GM12892 (cell line): ENCODE data around the gene TRPM3.

Source experiments
- DNase-seq: peaks from one replicate; pipeline ENCODE4 v3.0.0; 2011; ENCODE audit not compliant: insufficient read length
- FAIRE-seq: peaks from 2 replicates; lab custom pipeline; 2011; peaks lifted over from hg19 to GRCh38; lab: Jason Lieb, UNC
- POLR2A ChIP-seq: IDR thresholded peaks from 2 replicates; pipeline ENCODE4 v1.6.1; 2011; ENCODE audit warnings: low read depth, low read length, control low read depth
- POLR2AphosphoS5 ChIP-seq: IDR thresholded peaks from 2 replicates; pipeline ENCODE4 v1.6.1; 2011; ENCODE audit warnings: low read depth, low read length, control low read depth
- TAF1 ChIP-seq: IDR thresholded peaks from 2 replicates; pipeline ENCODE4 v1.6.1; 2011; ENCODE audit warnings: low read depth, mild to moderate bottlenecking, control low read depth, low read length, borderline replicate concordance

Gene TRPM3

DNA sequence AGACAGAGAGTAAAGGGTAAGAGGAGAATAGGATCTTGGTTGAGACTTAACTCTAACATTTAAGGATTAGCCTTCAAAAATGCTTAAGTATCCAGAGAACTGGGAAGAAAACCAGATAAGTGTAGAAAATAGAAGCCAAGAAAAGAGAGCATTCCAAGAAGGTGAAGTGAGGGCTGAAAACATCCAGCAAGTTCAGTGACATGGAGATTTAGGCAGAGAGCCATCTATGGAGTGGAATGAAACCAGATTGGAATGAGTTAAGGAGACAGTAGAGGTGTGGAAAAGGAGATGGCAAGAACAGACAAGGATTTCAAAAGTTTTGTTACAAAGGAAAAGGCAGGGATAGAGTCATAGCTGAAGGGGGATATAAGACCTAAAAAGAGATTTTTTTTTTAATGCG, 188.1 kb downstream of the TRPM3 start:
- no peak for FAIRE-seq
- DNase-seq, result no peak

DNA sequence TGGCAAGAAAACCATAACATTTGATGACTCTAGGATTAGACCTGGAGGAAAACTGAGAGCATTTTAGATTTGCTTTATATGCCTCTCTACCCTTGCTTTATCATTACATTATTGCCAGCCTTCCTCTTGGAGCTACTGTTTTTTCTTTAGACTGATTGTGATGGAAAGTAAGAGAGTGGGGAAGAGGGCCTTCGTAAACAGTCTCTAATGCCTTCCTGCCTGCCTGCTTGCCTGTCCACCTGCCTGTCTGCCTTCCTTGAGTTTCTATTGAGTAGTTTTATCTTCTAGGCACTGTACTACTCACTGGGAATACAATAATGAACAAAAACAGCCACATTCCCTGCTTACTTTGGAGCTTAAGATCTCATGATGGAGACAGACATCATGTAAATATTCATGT, 189.3 kb downstream of the TRPM3 start:
- TF ChIP-seq POLR2AphosphoS5 (no peak), POLR2A (no peak), TAF1 (no peak)
- no peak for DNase-seq
- no peak for FAIRE-seq

More for the DNA sequence above, 188.1 kb downstream of the TRPM3 start:
- TF ChIP-seq TAF1, result no peak
- no peak for TF ChIP-seq POLR2AphosphoS5
- no peak for TF ChIP-seq POLR2A

DNA sequence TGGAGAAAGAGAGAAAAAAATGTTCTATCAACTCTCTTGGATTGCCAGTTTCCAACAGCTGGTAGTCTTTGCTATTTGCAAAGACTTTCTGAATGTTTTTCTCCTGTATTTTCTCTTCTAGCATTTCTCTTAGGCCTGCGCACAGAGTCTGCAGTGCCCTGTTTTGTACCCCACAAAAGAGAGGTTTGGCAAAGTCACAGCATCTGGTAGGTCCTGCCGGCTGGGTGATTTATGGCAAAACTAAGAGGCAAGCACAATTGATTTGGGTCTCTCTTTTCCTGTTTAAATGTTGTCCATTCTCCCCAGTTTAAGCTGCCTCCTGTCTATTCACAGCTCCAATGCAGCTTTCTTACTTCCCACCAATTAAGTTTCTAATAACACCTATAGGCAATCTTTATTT, 193.9 kb downstream of the TRPM3 start:
- no peak for FAIRE-seq
- no peak for TF ChIP-seq POLR2AphosphoS5
- no peak for TF ChIP-seq TAF1
- no peak for TF ChIP-seq POLR2A
- no peak for DNase-seq

DNA sequence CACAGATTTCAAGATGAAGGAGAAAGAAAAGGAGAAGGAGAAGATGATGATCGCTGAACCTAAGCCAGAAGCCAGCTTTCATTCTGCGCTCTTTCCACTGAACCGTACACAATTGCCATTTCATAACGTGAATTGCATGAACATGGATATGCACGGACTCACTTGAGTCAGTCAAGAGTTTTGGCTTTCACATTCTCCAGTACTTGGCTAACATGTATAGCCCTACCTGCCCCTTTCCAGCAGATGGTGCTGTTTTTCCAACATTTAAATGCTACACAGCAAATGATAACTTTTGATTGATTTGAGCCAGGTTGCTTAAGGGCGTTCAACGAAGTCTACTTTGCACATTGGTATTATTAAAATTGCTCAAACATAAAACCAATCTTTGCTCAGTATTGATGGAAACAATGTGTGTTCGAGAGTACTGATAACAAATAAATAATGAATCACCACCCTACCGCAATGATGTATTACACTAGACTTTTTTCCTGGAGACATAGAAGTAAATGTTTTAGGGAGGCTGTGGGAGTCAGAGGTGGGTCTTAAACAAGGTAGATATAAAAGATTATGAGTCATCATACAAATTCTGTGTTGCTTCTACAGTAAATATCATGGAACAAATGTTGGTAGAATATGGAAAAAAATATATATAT, 196.4 kb downstream of the TRPM3 start:
- DNase-seq, result no peak
- TF ChIP-seq POLR2A, result no peak
- no peak for TF ChIP-seq TAF1
- no peak for TF ChIP-seq POLR2AphosphoS5
- no peak for FAIRE-seq

DNA sequence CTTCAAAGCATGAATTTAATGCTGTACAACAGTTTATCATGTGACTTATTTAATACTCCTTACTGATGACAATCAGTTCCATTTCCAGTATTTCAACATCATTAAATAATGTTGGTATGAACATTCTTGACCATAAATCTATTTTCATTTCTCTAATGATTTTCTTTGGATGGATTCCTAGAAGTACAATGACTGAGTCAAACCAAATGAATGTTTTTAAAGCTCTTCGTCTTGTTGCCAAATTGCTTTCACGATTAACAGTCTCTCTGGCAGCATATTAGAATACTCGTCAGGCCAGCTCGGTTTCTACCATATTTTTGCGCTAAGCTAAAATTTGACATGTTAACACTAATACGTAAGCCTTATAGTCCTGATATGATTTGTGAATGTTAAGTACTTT, 197.0 kb downstream of the TRPM3 start:
- TF ChIP-seq POLR2AphosphoS5, result no peak
- no peak for TF ChIP-seq POLR2A
- TF ChIP-seq TAF1, result no peak
- DNase-seq (no peak), FAIRE-seq (no peak)

DNA sequence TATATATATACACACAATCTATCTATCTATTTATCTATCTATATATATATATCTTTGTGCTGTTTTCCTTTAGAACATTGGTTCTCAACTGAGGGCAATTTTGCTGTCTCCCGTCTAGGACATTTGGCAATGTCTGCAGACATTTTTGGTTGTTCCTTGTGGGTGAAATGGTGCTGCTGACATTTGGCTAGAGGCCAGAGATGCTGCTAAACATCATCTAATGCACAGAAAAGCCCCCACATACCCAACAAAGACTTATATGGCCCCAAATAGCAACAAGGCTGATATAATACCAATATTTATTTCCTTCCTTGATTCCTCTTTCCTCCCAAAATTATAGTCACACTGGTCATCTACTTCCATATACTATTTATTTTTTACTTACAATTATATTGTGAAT, 197.5 kb downstream of the TRPM3 start:
- TF ChIP-seq POLR2AphosphoS5 (no peak), TAF1 (no peak), POLR2A (no peak)
- DNase-seq, result no peak
- FAIRE-seq, result no peak

DNA sequence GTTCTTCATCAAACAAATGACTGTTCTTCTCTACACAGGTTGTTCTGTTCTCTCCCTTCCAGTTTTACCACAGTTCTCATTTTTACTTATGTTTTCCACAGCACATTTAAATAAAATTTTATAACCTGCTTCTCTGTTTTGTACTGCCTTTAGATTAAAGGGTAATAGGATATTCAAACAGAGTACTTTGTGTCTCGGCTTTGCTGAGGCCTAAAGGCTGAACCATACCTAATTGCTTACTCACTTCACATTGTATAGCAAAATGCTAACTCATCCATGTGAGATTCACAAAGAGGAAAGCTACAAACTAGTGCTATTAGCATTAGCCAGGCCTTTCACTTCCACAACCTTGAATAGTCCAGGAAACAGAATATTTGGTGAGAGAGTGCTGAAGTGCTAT, 200.3 kb downstream of the TRPM3 start:
- no peak for FAIRE-seq

DNA sequence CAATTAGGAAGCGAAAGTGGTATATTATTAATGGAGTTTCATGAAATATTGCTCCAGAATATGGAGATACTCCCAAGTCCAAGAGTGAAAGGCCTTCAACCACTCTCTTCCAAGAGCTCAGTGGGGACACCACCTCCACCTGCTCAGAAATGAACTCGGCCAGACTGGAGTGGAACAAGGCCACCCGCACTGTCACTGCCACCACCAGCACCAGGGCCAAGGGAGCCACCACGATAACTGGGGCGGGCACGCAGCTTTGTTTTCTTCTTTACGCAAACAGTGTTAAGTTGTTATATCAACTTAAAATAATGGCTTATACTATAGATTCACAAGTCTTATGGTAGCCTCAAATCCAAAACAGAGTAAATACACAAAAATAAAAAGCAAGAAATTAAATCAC, 204.1 kb downstream of the TRPM3 start:
- FAIRE-seq, result no peak
- no peak for DNase-seq
- TF ChIP-seq TAF1 (no peak), POLR2AphosphoS5 (no peak), POLR2A (no peak)

More for the DNA sequence above, 200.3 kb downstream of the TRPM3 start:
- TF ChIP-seq POLR2A (no peak), POLR2AphosphoS5 (no peak), TAF1 (no peak)
- no peak for DNase-seq

DNA sequence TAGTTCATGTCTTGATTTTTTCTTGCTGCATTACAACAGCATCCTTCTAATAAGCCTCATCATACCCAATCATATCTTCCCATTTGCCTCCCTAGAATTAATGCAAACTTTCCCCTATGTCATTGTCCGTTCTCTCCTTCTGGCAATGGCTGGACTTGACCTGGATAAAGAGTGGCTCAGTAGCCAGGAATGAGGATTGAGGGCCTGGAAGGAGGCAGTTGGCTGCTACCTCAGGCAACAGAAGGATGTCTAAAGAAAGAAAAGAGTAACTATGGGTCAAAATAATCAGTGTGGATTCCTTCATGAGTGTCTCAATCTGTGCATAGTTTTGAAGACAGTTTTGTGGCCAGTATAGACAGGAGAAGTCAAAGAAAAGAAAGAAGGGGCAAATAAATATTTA, 209.6 kb downstream of the TRPM3 start:
- TF ChIP-seq POLR2AphosphoS5 (no peak), TAF1 (no peak), POLR2A (no peak)
- DNase-seq (no peak), FAIRE-seq (no peak)

DNA sequence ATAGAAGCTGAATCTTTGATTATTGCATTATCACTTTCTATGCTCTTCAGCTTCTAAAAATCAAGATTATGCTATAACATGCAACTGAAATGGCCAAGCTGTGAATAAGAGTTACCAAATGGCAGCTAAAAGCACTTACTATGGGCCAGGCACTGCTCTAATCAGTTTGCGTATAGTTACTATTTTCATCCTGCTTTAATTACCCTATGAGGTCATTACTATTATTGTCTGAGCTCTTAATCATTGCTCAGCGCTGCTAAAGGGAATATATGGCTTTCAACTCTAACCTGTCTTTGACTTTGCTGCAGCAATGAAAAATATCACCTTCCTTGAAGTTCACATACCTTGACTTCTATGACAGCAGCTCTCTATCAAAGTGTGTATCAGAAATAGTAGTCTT, 210.8 kb downstream of the TRPM3 start:
- no peak for FAIRE-seq
- no peak for TF ChIP-seq POLR2A
- TF ChIP-seq TAF1, result no peak
- TF ChIP-seq POLR2AphosphoS5, result no peak
- DNase-seq, result no peak

DNA sequence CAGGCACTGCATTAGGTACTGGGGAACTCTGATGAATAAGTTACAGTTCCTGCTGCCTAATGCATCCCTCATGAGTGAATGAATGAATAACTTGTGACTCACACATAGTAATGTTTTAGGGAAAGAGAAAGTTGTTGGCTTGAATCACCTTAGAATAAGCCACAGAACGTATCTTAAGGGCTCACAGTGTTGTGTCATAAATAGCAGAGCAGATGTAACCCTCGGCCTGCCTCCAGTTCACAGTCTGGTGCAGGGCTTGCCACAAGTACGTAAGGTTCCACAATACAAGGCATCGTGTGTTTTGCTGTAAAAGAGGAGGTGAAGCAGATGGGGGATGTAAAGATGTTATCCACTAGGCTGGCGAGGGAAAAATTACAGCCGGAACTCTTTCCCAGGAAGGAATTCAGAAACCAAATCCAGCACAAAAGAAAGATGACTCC, 218.7 kb downstream of the TRPM3 start:
- DNase-seq, result no peak
- TF ChIP-seq TAF1 (no peak), POLR2AphosphoS5 (no peak), POLR2A (no peak)
- no peak for FAIRE-seq

DNA sequence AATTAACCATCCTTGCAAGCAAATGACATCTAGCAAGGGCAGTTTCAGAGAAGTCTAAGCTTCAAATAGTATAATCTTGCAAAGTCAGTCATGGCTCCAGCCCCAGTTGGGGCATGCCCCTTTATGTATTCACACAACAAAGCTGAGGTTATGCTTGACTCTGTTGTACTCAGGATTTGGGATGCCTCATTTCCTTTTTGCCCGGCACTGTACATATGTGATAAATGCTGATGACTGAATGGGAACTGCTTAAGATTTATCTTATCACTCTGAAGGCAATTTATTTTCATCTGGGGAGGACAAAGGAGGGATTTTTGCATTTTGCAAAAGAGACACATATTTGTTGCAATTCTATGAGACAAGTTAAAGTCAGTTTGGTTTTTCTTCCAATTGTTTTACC, 219.2 kb downstream of the TRPM3 start:
- DNase-seq, result no peak
- FAIRE-seq, result no peak

DNA sequence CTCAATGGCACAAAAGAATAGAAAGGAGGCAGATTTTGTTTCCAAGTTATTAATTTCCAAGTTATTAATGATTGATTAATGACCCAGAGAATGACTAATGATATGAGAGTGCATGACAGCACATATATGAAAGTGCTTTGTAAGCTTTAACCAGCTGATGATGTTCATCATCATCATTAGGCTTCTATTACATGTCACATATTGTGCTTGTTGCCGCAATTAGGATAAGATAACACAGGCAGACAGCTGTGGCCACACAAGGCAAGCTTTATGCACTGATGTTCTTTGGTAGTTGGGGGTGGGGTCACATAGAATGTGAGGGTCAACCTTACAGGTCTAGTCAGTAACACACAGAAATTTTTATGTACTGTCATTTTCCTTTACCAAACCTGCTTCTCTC, 219.7 kb downstream of the TRPM3 start:
- FAIRE-seq (no peak), DNase-seq (no peak)
- no peak for TF ChIP-seq TAF1
- no peak for TF ChIP-seq POLR2AphosphoS5
- no peak for TF ChIP-seq POLR2A

More for the DNA sequence above, 219.2 kb downstream of the TRPM3 start:
- TF ChIP-seq POLR2A (no peak), TAF1 (no peak), POLR2AphosphoS5 (no peak)

DNA sequence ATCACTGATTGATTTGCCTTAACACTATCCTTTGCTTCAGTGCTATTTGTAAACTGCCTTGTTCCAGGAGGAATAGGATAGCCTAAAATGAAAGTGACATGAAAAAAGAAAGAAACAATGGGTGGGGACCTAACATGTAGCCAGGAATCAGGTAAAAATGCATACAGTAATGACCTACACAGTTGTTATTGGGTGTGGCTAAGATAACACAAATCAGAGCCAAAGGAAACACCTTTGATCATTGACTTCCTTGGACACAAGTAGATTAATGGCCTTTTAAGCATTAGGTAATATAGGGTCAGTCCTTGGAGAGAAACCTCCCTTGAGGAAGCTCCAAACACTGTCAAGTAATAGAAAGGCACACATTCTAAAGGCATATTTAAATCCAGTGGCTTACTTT, 220.4 kb downstream of the TRPM3 start:
- DNase-seq (no peak), FAIRE-seq (no peak)
- TF ChIP-seq POLR2A (no peak), POLR2AphosphoS5 (no peak), TAF1 (no peak)
